ENCODE data around the gene GMPR.

GRCh38 chr6:16344756-16345155 is 106.4 kb downstream of the GMPR start:
- TF ChIP-seq POLR2A (IDR thresholded peaks at IDR 0.05), result no peak
- TF ChIP-seq CTCF (IDR thresholded peaks at IDR 0.05), result no peak

Data from adrenal gland (tissue), 5 donors.